GM18867 (cell line): ENCODE data around the gene ITSN1.

ENCODE experiments used
- ATAC-seq: cut with Tn5 transposase; IDR thresholded peaks from one replicate; pipeline ENCODE4 v1.9.1; 2021; ENCODE audit warnings: mild to moderate bottlenecking, moderate library complexity; ENCODE audit not compliant: unreplicated experiment

Gene ITSN1

DNA sequence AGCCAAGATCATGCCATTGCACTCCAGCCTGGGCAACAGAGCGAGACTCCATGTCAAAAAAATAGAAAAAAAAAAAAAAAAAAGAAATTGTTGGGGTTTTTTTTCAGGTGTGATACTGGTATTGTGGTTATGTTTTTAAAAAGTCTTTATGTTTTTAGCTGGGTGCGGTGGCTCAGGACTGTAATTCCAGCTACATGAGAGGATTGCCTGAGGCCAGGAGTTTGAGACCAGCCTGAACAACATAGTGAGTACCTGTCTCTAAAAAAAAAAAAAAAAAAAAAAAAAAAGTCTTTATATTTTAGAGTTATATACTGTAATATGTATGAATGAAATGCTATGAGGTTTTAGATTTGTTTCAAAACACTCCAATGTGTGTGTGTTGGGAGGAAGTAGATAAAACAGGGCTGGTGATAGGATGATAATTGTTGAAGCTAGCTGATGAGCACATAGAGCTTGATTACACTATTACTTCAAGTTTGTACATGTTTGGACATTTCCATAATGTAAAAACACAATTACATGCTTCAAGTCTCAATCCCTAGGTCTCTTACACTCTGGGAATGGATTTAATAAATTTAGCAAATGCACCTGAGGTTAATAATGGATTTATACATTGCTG lies 303.5 kb downstream of the ITSN1 start:
- no peak for ATAC-seq

DNA sequence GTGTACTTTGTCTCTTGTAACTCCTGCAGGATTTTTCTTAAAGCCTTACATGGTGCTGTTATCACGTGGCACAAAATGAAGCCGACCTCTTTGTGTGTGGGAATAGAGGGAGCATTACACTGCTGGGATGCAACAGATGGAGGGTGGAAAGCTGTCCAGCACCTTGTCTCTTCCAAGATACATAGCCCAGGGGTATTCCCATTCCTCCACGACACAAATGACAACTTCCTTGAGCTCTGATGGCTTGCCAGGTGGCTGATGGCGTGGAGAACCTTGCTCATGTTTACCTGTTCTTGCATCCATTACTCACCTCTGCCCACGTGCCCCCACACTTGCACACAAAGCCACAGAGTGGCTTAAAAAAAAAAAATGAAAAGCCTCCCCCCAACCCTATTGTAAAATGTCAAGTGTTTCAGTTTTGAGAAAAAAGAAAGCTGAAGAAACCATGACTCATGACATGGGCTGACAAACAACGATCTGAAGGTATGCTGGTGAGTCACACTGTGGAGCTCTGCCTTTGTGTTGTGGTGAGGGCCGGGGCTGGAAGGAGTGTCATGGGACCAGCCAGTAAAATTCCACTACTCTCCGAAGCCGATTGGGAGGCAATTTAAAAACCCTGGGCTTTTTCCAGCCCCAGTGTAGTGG lies 305.3 kb downstream of the ITSN1 start:
- peak; percentile 56 for ATAC-seq

DNA sequence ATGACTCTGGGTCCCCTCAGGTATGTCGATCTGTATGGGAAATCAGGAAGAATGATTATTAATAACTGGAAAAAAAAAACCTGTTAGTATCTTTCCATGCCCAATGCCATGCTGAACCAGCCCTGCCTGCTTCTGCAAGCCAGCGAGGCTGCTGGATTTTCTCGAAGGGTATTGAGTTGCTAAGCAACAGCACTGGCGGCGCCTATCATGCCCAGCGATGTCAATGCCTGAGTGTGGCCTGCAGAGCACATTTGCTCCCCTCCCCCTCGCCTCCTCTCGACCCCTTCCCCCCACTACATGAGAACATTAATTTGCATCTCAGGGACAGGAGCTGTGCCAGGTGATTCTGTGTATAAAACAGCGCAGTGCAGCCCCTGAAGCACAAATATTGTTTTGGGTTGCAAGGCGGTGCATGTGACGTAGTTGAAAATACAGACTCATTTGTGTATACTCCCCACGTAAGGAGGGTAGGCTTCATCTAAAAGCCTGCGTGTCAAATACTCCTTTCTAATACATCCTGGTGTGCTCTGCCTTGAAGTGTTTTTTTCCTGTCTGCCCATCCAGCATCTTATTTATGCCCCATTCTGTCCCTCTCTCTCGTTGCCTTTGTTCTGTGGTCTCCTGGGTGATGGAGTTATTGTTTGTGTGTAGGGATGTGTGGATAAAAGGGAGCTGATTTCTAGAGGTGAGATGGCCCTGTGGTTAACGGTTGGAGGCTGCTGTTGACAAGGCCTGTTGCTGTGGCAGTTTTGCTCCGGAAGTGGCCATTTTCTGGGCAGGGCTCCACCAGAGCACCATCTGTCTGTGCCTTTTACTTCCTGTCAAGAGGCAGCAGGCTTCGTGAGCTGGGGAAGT lies 306.0 kb downstream of the ITSN1 start:
- ATAC-seq: peak; percentile 64

DNA sequence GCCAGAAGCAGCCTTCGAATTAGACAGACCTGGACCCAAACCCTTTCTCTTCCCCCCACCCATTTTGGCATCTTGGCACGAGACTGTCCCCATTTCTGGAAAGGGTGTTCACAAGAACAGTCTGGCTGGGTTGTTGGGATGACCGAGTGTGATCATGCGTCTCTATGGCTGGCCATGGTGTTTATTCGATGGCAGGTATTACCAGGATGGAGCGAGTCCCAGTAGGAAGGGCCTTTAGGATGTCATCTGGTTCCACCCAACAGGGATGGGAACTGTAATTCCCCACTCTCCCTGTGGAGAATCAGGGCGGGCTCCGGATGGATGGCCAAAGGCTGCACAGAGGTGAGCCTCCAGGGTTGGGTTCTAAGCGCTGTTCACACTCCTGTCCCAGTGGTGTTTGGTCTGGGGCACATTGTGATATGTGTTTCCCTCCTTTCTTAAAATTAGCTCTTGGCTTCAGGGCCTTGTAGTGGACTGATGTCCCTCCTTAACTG lies 306.7 kb downstream of the ITSN1 start:
- ATAC-seq: no peak
